Retinal pigment epithelial cell (primary cell): ENCODE results near the gene EXT2.

Experiments
- DNase-seq: peaks from one replicate; pipeline ENCODE4 v3.0.0-alpha.2; 2010; ENCODE audit warnings: low read depth
- H3K4me3 ChIP-seq: 2 replicates; pipeline ENCODE4 v1.5.1; 2011; ENCODE audit warnings: mild to moderate bottlenecking, low read length, control low read depth, moderate library complexity
- CTCF ChIP-seq: conservative IDR thresholded peaks from 2 replicates; pipeline ENCODE4 v1.5.1; 2011; ENCODE audit warnings: low read depth, low read length, control low read depth, inconsistent platforms

EXT2 gene

GRCh38 chr11:44268614-44269080 lies 173.2 kb downstream of the EXT2 start:
- no peak overlapping the region for H3K4me3 ChIP-seq
- no peak for TF ChIP-seq CTCF
- DNase-seq, result no peak

DNA sequence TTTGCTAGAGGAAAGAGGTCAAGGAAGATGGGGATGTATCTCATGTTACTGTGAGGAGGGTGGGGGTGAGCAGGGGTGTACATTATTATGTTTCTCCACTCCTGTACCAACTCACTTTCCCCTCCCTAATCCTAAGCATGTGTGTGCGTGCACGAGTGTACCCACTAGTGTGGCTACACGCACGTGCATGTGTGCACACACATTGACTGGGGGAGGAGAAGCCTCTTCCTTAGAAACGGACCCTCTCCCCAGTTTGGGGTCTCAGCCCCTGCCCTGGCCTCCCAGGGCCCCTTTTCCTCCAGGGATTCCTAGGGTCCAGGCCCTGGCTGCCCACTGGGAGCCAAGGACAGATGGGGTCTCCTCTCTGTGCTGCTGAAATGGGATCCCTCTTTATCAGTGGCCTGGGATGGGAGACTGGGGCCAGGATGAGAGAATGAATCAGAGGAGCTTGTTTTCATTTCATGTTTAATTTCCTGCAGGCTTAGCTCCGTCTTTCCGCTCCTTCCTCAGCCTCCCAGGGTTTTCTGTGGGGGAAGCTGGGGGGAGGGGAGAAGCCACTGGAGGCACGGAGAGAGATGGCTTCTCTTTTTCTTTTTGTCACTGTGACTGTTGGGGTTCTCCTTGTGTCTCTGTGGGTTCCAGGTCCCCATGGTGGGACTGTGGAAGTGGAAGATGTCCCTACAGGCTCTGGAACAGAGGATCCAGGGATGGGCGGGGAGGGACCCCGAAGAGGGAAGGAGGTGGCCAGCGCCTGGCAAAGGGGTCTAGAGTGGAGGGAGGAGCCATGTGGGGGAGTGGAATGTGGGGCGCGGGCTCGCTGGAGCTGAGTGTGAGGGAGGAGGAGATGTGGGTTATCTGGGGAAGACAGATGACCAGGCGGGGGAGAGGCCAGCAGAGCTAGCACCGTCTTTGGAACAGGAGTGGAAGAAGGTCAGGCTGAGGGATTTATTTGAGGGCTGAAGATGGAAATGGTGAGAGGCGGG lies 174.2 kb downstream of the EXT2 start:
- H3K4me3 ChIP-seq, result no peak overlapping the region
- DNase-seq, result no peak
- no peak for TF ChIP-seq CTCF

- TF ChIP-seq CTCF, result no peak
- DNase-seq, result no peak
- no peak overlapping the region for H3K4me3 ChIP-seq
Observed at GRCh38 chr11:44270403-44271273, 175.2 kb downstream of the EXT2 start.

GRCh38 chr11:44271286-44271685 lies 175.8 kb downstream of the EXT2 start:
- DNase-seq, result no peak
- H3K4me3 ChIP-seq, result no peak overlapping the region
- no peak for TF ChIP-seq CTCF

DNA sequence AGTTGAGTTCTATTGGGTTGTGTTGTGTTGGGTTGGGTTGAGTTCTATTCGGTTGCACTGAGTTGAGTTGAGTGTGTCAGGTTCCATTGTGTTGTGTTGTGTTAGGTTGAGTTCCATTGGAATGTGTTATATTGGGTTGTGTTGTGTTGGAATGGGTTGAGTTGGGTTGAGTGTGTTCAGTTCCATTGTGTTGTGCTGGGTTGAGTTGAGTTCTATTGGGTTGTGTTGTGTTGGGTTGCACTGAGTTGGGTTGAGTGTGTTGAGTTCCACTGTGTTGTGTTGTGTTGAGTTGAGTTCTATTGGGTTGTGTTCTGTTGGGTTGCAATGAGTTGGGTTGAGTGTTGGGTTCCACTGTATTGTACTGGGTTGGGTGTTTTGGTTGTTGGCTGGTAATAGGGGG lies 178.9 kb downstream of the EXT2 start:
- no peak for TF ChIP-seq CTCF
- no peak for DNase-seq
- H3K4me3 ChIP-seq, result no peak overlapping the region

GRCh38 chr11:44275241-44275640 lies 179.8 kb downstream of the EXT2 start:
- no peak for DNase-seq
- H3K4me3 ChIP-seq, result no peak overlapping the region
- no peak for TF ChIP-seq CTCF
